HG02678 (cell line): ENCODE measurements around the gene GLIS1.
"Not testable (repeated sequence)": the region's sequence is repeated elsewhere in the genome, so short reads cannot be mapped to it uniquely, and the experiment has no call there.

ENCODE experiments used
- ATAC-seq: cut with Tn5 transposase; IDR thresholded peaks from one replicate; pipeline ENCODE4 v1.9.1; 2021; ENCODE audit warnings: mild to moderate bottlenecking, moderate library complexity; ENCODE audit not compliant: unreplicated experiment

Gene GLIS1

DNA sequence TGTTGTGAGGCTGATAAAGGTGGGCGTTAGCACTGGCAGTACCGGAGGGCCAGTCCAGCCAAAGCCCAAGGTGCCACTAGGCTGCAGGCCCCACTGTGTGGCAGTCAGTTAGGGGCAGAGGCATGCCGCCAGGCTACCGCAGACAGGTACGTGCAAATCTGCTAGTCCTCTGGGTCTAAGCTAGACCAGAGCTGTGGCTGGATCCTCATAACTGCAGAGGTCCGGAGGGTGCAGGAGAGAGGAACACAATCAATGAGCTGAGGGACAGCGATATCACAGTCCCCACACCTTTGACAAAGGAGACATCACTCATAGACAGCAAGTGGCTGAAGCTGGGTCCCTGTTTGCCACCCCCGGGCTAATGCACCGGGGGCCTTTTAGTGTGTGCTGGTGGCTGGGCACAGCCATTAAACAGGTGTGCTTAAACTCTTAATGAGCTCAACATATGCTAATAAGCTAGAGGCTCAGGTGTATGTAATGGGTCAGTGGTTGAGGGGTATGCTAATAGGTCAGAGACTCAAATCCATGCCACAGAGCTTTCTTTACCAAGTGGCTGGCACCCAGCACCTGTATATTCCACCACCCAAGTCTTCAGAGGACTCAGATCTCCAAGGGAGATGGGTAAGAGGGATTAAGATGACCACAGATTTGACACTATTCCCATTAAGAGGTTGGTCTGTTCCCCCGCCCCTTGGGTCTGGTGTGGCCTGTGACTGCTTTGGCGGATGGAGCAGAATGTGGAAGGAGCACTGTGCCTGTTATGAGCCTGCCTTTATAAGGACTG lies 82.0 kb downstream of the GLIS1 start:
- no peak for ATAC-seq

GRCh38 chr1:53655931-53656746 lies 82.8 kb downstream of the GLIS1 start:
- ATAC-seq = no peak

GRCh38 chr1:53654216-53655210 lies 84.5 kb downstream of the GLIS1 start:
- no peak for ATAC-seq

DNA sequence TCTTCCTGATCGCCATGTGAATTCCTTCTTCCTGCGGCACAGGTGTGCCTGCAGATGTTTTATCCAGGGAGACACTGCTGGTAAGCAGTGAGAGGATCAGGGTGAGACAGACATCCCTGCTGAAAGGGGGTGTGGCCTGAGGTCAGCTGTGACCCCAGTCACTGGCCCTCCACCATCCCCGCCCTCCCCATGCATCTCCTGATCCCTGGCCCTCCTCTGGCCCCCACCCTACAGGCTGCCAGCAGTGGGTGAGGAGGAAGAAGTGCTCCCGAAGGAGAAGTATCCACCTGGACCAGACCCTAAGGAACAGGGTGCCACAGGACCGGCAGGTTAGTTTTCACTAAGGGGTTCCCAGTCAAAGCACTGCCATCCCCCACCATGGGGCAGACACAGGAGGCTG lies 85.3 kb downstream of the GLIS1 start:
- ATAC-seq = no peak

DNA sequence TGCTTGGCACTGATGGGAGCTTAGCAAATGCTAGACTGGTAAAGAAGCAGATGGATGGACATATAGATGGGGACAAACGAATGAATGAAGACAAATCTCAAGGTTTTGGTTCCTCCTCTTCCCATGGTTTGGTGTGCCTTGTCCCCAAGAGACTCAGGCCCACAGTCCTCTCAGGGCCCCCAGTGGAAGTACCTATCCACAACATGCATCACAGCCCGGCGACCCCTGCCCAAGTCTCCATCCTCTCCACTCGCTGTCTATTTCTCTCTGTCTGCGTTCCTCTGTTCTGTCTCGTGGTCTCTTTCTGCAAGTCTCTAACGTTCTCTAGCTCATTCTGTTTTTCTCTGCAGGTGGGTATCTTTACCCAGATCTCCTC lies 85.8 kb downstream of the GLIS1 start:
- ATAC-seq = no peak

- no peak for ATAC-seq
Observed at GRCh38 chr1:53652441-53653199, 86.3 kb downstream of the GLIS1 start.

DNA sequence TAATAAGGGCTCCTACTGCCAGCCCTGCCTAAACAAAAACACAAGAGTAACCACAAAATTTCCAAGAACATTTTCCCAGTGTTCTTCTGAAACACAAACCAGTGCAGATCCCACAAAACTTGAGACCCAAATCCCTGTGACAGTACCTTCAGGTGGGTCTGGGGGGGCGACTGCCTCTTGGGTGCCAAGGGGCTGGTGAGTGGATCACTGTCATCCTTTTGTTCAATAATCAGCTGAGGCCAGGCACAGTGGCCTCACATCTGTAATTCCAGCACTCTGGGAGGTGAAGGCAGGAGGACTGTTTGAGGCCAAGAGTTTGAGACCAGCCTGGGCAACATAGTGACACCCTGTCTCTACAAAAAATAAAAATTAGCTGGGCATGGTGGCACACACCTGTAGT lies 87.6 kb downstream of the GLIS1 start:
- ATAC-seq = no peak

GRCh38 chr1:53648516-53648915 lies 90.4 kb downstream of the GLIS1 start:
- no peak for ATAC-seq

DNA sequence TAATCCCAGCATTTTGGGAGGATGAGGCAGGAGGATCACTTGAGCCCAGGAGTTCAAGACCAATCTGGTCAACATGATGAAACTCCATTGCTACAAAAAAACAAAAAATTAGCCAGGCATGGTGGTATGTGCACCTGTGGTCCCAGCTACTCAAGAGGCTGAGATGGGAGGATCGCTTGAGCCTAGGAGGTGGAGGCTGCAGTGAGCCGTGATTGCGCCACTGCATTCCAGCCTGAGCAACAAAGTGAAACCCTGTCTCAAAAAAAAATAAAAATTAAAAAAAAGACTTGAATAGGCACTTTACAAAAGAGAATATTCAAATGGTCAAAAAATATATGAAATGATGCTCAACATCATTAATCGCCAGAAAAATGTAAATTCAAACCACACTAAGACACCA lies 91.0 kb downstream of the GLIS1 start:
- ATAC-seq = not testable (repeated sequence)

DNA sequence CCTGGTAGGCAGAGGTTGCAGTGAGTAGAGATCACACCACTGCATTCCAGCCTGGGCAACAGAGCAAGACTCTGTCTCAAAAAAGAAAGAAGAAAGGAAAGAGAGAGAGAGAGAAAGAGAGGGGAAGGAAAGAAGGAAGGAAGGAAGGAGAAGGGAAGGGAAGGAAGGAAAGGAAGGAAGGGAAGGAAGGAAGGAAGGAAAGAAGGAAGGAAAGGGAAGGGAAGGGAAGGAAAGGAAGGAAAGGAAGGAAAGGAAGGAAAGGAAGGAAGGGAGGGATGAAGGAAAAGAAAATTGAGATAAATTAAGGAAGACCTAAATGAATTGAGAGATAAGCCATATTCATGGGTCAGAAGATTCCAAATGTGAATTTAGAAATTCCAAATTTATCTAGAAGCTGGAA lies 92.2 kb downstream of the GLIS1 start:
- ATAC-seq = no peak

DNA sequence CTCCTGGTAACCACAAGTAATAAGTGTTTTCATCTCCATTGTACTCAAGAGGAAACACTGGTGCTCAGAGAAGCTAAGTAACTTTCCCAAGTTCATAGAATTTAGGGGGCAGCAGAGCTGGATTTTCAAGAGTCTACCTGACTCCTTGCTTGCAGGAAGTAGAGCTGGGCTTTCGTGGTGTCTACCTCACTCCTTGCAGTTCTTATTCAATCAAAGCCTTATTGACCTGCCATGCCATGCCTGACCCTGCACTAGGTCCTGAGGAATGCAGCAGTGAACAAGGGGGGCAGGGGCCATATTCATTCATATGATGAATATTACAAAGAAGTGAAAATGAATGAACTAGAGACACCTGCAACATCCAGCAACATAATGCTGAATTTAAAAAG lies 93.3 kb downstream of the GLIS1 start:
- no peak for ATAC-seq

DNA sequence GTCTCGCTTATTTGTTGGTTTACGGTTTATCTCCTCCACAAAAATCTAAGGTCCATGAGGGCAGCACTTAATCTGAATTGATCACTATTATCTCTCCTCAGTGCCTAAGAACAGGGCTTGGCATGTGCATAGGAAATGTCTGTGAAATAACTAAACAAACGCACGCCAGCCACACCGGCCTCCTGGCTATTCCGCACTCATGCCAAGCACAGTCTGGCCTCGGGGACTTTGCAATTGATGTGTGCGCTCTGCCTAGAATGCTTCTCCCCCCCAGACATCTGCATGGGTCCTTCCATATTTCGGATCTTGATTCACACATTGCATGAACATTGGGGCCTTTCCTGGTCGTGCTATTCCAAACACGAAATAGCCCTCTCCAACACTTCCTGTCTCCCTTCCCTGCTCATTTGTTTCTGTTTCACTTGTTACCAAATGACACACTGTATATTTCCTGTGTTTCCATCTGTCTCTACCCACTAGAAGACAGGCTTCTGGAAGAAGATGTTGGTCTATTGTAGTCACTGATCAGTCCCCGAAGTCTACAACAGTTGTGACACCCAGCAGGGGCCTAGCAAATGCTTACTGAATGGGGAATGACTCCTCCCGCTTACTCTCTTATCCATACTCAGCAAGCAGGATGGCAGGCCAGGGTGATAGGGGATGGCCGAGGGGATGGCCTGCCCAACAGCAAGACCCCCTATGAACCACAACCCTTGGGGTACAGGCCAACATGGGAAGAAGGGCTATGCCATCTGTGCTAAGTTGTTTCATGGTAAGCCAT lies 93.9 kb downstream of the GLIS1 start:
- ATAC-seq = no peak

GRCh38 chr1:53644496-53644895 lies 94.5 kb downstream of the GLIS1 start:
- ATAC-seq = no peak

DNA sequence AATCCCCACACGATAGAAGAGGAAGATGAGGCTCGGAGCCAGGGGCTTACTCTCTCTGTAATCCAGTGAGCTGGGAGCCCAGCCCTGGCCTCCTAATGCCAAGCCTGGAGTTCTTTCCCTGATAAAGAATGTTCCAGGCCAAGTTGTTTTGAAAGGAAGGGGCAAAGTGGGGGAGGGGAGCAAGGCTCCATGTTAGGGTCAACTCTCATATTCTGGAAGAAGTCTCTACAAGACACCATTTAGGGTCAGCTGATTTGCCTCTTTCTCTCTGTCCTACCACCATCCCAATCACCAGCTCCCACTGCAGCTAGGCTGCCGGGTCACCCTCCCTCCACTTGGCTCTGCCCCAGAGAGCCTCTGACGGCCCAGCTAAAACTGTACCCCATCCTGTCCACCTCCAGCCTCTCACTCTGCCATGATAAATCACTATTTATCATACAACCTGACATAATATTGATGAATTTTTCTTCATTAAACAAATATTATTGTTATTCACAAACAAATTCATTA lies 95.0 kb downstream of the GLIS1 start:
- ATAC-seq = no peak

DNA sequence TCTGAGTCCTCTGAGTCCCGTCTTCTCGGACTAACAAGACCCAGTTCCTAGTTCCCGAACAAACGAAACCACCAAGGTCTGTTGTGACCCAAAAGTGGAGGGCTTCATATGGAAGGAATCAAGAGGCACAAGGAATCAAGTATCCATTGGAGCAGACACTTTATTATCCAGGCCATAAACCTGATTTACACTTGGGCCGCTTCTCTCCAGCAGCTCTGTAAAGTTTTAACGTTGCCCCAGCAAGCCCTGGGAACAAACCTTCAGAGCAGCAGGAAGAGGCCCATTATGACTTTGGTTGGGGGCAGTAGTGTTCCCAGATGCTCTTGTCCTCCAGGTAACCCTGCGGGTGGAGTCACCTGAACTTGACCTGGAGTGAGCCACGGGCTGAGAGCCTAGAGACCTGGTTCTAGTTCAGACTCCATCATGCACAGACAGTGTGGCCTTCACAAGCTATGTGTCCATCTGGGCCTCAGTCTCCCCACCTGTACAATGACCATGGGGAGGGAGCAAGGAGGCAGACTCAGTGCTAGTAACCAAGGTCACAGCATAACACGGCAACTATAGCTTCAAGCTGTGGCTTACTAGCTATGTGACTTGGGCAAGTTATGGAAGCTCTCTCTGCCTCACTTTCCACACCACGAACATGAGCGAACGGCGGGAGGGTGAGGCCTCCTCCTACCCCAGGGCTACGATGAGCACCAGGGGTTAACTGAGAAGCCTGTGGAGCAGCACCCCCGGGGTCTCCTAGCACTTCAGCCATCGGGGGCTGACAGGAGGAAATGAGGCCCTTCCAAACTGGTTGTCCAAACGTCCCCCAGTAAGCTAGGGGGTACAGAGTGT lies 95.7 kb downstream of the GLIS1 start:
- ATAC-seq = no peak

GRCh38 chr1:53642607-53643006 lies 96.4 kb downstream of the GLIS1 start:
- no peak for ATAC-seq

GRCh38 chr1:53642215-53642555 lies 96.8 kb downstream of the GLIS1 start:
- ATAC-seq = no peak

DNA sequence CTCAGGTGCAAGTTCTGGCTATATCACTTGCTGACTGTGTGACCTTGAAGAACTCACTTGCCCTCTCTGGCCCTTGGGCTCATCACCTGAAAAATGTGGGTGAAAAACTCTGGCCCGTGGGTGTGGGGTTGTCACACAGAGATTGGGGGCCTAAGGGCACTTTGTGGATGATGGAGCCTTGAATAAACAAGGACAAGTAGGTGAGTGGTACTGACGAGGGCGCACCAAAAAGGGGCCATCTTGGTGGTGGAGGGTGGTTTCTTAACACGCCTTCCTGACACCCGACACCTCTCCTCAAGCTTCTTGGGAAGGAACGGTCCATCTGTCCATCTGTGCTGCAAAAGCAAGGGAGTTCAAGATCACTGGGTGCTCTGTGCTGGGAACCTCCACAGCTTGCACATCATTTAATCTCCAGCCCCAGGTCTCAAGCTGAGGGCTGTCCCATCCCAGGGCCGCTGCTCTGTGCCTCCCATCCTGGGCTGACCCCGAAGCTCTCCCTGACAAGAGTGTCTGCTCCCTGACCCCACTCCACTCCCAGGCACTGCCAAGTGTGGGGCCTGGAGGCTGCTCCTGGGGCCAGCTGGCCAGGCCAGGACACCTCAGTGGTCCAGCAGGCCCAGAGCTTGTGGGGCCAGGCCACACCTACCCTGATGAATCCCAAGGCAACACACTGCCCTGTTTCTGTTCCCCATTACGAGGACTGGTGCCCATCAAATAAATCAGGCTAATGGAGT lies 97.3 kb downstream of the GLIS1 start:
- ATAC-seq = no peak
